GM12874 (cell line): ENCODE measurements around the gene SLC37A2.

Experiments used
- CTCF ChIP-seq: IDR thresholded peaks from 2 replicates; pipeline ENCODE4 v1.5.1; 2011; ENCODE audit warnings: low read depth, mild to moderate bottlenecking, control low read depth, low read length, moderate library complexity; ENCODE audit not compliant: insufficient read depth

The SLC37A2 gene

GRCh38 chr11:125110506-125110905, 47.4 kb downstream of the SLC37A2 start:
- no peak for TF ChIP-seq CTCF

- TF ChIP-seq CTCF: no peak
Measured at GRCh38 chr11:125111001-125111342, 47.9 kb downstream of the SLC37A2 start.

- no peak for TF ChIP-seq CTCF
Measured at GRCh38 chr11:125111343-125112207, 48.5 kb downstream of the SLC37A2 start, which contains the start of gene TMEM218. TSS of gene TMEM218 (minus strand) at chr11:125111626. CDS start at chr11:125102241, 9,385 bp downstream.

GRCh38 chr11:125112208-125112604, 49.1 kb downstream of the SLC37A2 start:
- TF ChIP-seq CTCF: no peak

- peak; percentile 47; the same call in 1 of the 2 replicates for TF ChIP-seq CTCF
Measured at GRCh38 chr11:125114518-125114917, 51.4 kb downstream of the SLC37A2 start.

GRCh38 chr11:125117429-125117828, 54.3 kb downstream of the SLC37A2 start:
- no peak for TF ChIP-seq CTCF

GRCh38 chr11:125123194-125123946, 60.3 kb downstream of the SLC37A2 start:
- TF ChIP-seq CTCF: no peak
